Measurements from ENCODE around the gene ACKR1.

The ACKR1 gene

DNA sequence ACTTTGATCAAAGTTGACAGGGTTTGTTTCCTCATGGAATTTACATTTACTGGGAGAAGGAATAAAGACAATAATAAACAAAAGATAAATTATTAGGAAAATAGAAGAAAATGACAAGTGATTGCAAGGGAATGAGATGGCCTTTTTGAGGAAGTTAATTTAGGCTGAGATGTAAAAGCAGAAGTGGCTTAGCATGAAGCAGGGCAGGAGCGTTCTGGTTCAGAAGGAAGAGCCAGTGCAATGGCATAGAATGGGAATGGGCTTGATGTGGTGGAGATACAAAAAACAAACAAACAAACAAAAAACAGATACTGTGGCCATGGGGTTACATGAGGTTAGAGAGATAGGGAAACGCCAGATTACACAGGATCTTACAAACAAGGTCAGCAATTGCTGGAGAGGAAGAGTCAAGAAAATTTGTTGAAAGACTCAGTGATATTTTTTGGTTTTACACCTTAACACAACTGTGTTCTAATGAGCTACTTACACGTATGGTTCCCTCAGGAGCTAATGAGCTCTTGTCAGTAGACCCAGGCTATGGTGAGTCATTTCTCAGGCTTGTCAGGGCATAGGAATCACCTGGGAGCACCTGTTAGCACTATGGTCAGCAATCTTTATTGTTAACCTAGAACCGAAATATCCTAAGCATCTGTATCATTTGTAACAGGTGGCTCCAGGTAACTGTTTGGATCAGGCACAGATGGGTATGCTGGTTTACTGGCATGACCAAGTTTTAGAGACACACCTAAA is 42.0 kb upstream of the ACKR1 start:
- Histone ChIP-seq H3K27me3 (ENCODE audit: insufficient read depth, low read length) (no peaks in the 10 kb centered on the region), H3K4me1 (ENCODE audit: insufficient read depth, low read length, severe bottlenecking) (no peaks in the 10 kb centered on the region), H3K9me2 (ENCODE audit: low read depth, low read length) (no peaks in the 10 kb centered on the region), H2AFZ (ENCODE audit: low read length) (no peak overlapping the region), H4K20me1 (ENCODE audit: insufficient read depth, low read length) (no peaks in the 10 kb centered on the region), H3K36me3 (ENCODE audit: insufficient read depth, low read length) (no peaks in the 10 kb centered on the region), H3K9me3 (ENCODE audit: low read length) (no peaks in the 10 kb centered on the region), H3F3A (ENCODE audit: insufficient read depth, low read length) (no peaks in the 10 kb centered on the region), H3K4me2 (ENCODE audit: low read length) (no peak overlapping the region), H3K79me2 (ENCODE audit: insufficient read depth, low read length) (no peaks in the 10 kb centered on the region), H3K9ac (ENCODE audit: low read length) (no peak overlapping the region), H3K4me3 (ENCODE audit: low read depth, low read length, poor library complexity, severe bottlenecking) (no peak overlapping the region), H3K27ac (ENCODE audit: low read depth, low read length, poor library complexity, severe bottlenecking) (no peak overlapping the region)
- TF ChIP-seq CTCF (IDR thresholded peaks at IDR 0.05; ENCODE audit: low read length), result no peak
- TF ChIP-seq EZH2 (IDR thresholded peaks at IDR 0.05; ENCODE audit: borderline replicate concordance, low read length), result no peak

GRCh38 chr1:159163614-159164228 is 41.0 kb upstream of the ACKR1 start:
- H3K9me3 ChIP-seq (ENCODE audit: low read length), result no peaks in the 10 kb centered on the region
- H3K4me3 ChIP-seq (ENCODE audit: low read depth, low read length, poor library complexity, severe bottlenecking), result no peak overlapping the region
- H3K9me2 ChIP-seq (ENCODE audit: low read depth, low read length), result no peaks in the 10 kb centered on the region
- H3K9ac ChIP-seq (ENCODE audit: low read length), result no peak overlapping the region
- H3K27me3 ChIP-seq (ENCODE audit: insufficient read depth, low read length), result no peaks in the 10 kb centered on the region
- H3F3A ChIP-seq (ENCODE audit: insufficient read depth, low read length), result no peaks in the 10 kb centered on the region
- H4K20me1 ChIP-seq (ENCODE audit: insufficient read depth, low read length), result no peaks in the 10 kb centered on the region
- H2AFZ ChIP-seq (ENCODE audit: low read length), result no peak overlapping the region
- H3K4me1 ChIP-seq (ENCODE audit: insufficient read depth, low read length, severe bottlenecking), result no peaks in the 10 kb centered on the region
- H3K36me3 ChIP-seq (ENCODE audit: insufficient read depth, low read length), result no peaks in the 10 kb centered on the region
- H3K4me2 ChIP-seq (ENCODE audit: low read length), result no peak overlapping the region
- no peak overlapping the region for H3K27ac ChIP-seq (ENCODE audit: low read depth, low read length, poor library complexity, severe bottlenecking)
- H3K79me2 ChIP-seq (ENCODE audit: insufficient read depth, low read length), result no peaks in the 10 kb centered on the region
- TF ChIP-seq EZH2 (IDR thresholded peaks at IDR 0.05; ENCODE audit: borderline replicate concordance, low read length) (no peak), CTCF (IDR thresholded peaks at IDR 0.05; ENCODE audit: low read length) (no peak)

DNA sequence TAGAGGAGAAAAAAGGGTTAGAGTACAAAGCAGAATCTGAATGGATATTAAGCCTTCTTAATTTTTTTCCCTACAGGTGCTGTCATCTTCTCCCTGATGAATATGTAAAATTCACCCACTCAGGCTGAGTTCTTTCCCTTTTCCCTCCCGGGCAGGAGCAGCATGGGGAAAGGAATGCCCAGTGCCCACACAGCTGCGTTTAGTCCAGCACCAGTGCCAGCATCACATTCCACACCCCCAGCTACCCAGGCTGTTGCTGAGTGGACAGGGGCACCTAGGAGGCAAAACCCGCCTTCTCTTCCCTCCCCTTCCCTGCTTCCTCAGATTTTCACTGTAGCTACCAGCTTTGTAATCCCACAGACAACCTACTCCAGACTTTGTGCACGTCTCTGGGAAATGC is 36.6 kb upstream of the ACKR1 start:
- Histone ChIP-seq H3K27ac (ENCODE audit: low read depth, low read length, poor library complexity, severe bottlenecking) (no peak overlapping the region), H3F3A (ENCODE audit: insufficient read depth, low read length) (no peaks in the 10 kb centered on the region), H3K9ac (ENCODE audit: low read length) (no peak overlapping the region), H3K4me3 (ENCODE audit: low read depth, low read length, poor library complexity, severe bottlenecking) (no peak overlapping the region), H3K9me2 (ENCODE audit: low read depth, low read length) (no peaks in the 10 kb centered on the region), H3K9me3 (ENCODE audit: low read length) (no peaks in the 10 kb centered on the region), H4K20me1 (ENCODE audit: insufficient read depth, low read length) (no peaks in the 10 kb centered on the region), H3K36me3 (ENCODE audit: insufficient read depth, low read length) (no peaks in the 10 kb centered on the region), H3K4me2 (ENCODE audit: low read length) (no peak overlapping the region), H3K4me1 (ENCODE audit: insufficient read depth, low read length, severe bottlenecking) (no peaks in the 10 kb centered on the region), H3K27me3 (ENCODE audit: insufficient read depth, low read length) (no peaks in the 10 kb centered on the region), H2AFZ (ENCODE audit: low read length) (no peak overlapping the region), H3K79me2 (ENCODE audit: insufficient read depth, low read length) (no peaks in the 10 kb centered on the region)
- TF ChIP-seq CTCF (IDR thresholded peaks at IDR 0.05; ENCODE audit: low read length), result no peak
- TF ChIP-seq EZH2 (IDR thresholded peaks at IDR 0.05; ENCODE audit: borderline replicate concordance, low read length), result no peak

All from OCI-LY1 (cell line).